Smooth muscle cell (in vitro differentiated cells): ENCODE measurements around the gene ICE1. TPM values are rescaled to one million over a fixed set of nuclear protein-coding genes. Genes with fewer than 3 reads are reported as not detected.

Source experiments
- DNase-seq: peaks from one replicate; lab custom pipeline; 2025; ENCODE audit not compliant: unreplicated experiment; lab: John Stamatoyannopoulos, UW
- H2AFZ ChIP-seq: fragments of 200-600 bp; sonication (generic); 2 replicates; pipeline ENCODE4 v1.6.0; 2016; ENCODE audit warnings: antibody characterized with exemption, low read depth, mild to moderate bottlenecking
- H3F3A ChIP-seq: fragments of 200-600 bp; sonication (generic); 2 replicates; pipeline ENCODE4 v1.6.0; 2017; ENCODE audit warnings: antibody characterized with exemption, low read depth
- H3K27ac ChIP-seq: fragments of 200-600 bp; sonication (generic); 2 replicates; pipeline ENCODE4 v1.5.1; 2016; ENCODE audit warnings: low read depth, mild to moderate bottlenecking
- H3K27me3 ChIP-seq: fragments of 200-600 bp; sonication (generic); 2 replicates; pipeline ENCODE4 v1.6.1; 2016; ENCODE audit warnings: low read depth, mild to moderate bottlenecking
- H3K36me3 ChIP-seq: fragments of 200-600 bp; sonication (generic); 2 replicates; pipeline ENCODE4 v1.5.1; 2016; ENCODE audit warnings: low read depth
- H3K4me1 ChIP-seq: fragments of 200-600 bp; sonication (generic); 2 replicates; pipeline ENCODE4 v1.5.1; 2016; ENCODE audit warnings: low read depth
- H3K4me2 ChIP-seq: fragments of 200-600 bp; sonication (generic); 2 replicates; pipeline ENCODE4 v1.6.0; 2016; ENCODE audit warnings: mild to moderate bottlenecking
- H3K4me3 ChIP-seq: fragments of 200-600 bp; sonication (generic); 2 replicates; pipeline ENCODE4 v1.5.1; 2016; ENCODE audit warnings: mild to moderate bottlenecking
- H3K79me2 ChIP-seq: fragments of 200-600 bp; sonication (generic); 2 replicates; pipeline ENCODE4 v1.6.0; 2016; ENCODE audit warnings: low read depth, mild to moderate bottlenecking
- H3K9ac ChIP-seq: fragments of 200-600 bp; sonication (generic); 2 replicates; pipeline ENCODE4 v1.6.0; 2016; ENCODE audit warnings: low read depth
- H3K9me3 ChIP-seq: fragments of 200-600 bp; sonication (generic); replicated peaks from 2 replicates; pipeline ENCODE4 v1.5.1; 2016; ENCODE audit warnings: low read depth
- H4K20me1 ChIP-seq: fragments of 200-600 bp; sonication (generic); 2 replicates; pipeline ENCODE4 v1.6.0; 2016; ENCODE audit warnings: low read depth
- CTCF ChIP-seq: fragments of 200-600 bp; sonication (generic); IDR thresholded peaks from 2 replicates; pipeline ENCODE4 v1.5.1; 2017; ENCODE audit warnings: borderline replicate concordance, mild to moderate bottlenecking, antibody characterized with exemption; ENCODE audit not compliant: insufficient read depth, poor library complexity, severe bottlenecking
- WGBS: methylation state at CpG from one replicate; pipeline ENCODE4 v1.1.7; 2016; ENCODE audit warnings: low lambda C conversion rate; 5-methylcytosine and 5-hydroxymethylcytosine counted together
- polyA plus RNA-seq: library from polyadenylated mRNA; unstranded; fragments of >200 nt; fragmentation: Nextera tagmentation; extraction: Ambion mirVana; gene quantifications from 2 replicates; pipeline ENCODE4 v1.2.1, GENCODE V29; 2016
- total RNA-seq: library from RNA; depleted of rRNA; stranded (reverse); fragments of >200 nt; gene quantifications from 2 replicates; pipeline ENCODE4 v1.2.3, GENCODE V29; 2014

Gene ICE1
- total and polyA plus RNA-seq, 2 experiments from 2014 or later: 10.2 to 25.4 TPM

GRCh38 chr5:5374009-5374715 is 48.3 kb upstream of the ICE1 start:
- no peak overlapping the region for H2AFZ ChIP-seq
- H3K9ac ChIP-seq: peak overlapping the region; percentile 32

GRCh38 chr5:5377780-5378179 is 44.7 kb upstream of the ICE1 start:
- Histone ChIP-seq H3K9ac (no peak overlapping the region), H3K36me3 (no peaks in the 10 kb centered on the region), H3K4me2 (no peak overlapping the region), H2AFZ (no peak overlapping the region), H3F3A (no peaks in the 10 kb centered on the region), H3K27me3 (no peaks in the 10 kb centered on the region), H3K4me3 (no peak overlapping the region), H3K4me1 (peaks cover 6% of the 10 kb centered on the region), H3K79me2 (no peaks in the 10 kb centered on the region), H3K9me3 (no peaks in the 10 kb centered on the region), H3K27ac (no peak overlapping the region), H4K20me1 (no peaks in the 10 kb centered on the region)
- 94% methylated on average over 6 of the region's 6 CpGs for WGBS
- DNase-seq: no peak
- TF ChIP-seq CTCF: no peak

More at GRCh38 chr5:5374009-5374715, 48.3 kb upstream of the ICE1 start:
- Histone ChIP-seq H3F3A (no peaks in the 10 kb centered on the region), H3K4me3 (no peak overlapping the region), H3K4me1 (peaks cover 5% of the 10 kb centered on the region), H3K27me3 (no peaks in the 10 kb centered on the region), H3K9me3 (no peaks in the 10 kb centered on the region), H3K79me2 (no peaks in the 10 kb centered on the region), H3K4me2 (peak overlapping the region; percentile 72), H3K27ac (peak overlapping the region; percentile 85), H4K20me1 (no peaks in the 10 kb centered on the region), H3K36me3 (no peaks in the 10 kb centered on the region)
- WGBS: 30% methylated on average over 6 of the region's 6 CpGs
- no peak for TF ChIP-seq CTCF
- no peak for DNase-seq

GRCh38 chr5:5378531-5378930 is 43.9 kb upstream of the ICE1 start:
- no peak overlapping the region for H3K9ac ChIP-seq
- peaks cover 12% of the 10 kb centered on the region for H3K4me1 ChIP-seq
- no peak overlapping the region for H3K27ac ChIP-seq
- no peaks in the 10 kb centered on the region for H3K27me3 ChIP-seq
- 95% methylated on average over 3 of the region's 3 CpGs for WGBS
- TF ChIP-seq CTCF: no peak
- no peak overlapping the region for H2AFZ ChIP-seq
- no peak overlapping the region for H3K4me2 ChIP-seq
- no peaks in the 10 kb centered on the region for H3K36me3 ChIP-seq
- H3K9me3 ChIP-seq: no peaks in the 10 kb centered on the region
- no peak overlapping the region for H3K4me3 ChIP-seq
- H3K79me2 ChIP-seq: no peaks in the 10 kb centered on the region
- DNase-seq: no peak
- H3F3A ChIP-seq: no peaks in the 10 kb centered on the region
- H4K20me1 ChIP-seq: no peaks in the 10 kb centered on the region

DNA sequence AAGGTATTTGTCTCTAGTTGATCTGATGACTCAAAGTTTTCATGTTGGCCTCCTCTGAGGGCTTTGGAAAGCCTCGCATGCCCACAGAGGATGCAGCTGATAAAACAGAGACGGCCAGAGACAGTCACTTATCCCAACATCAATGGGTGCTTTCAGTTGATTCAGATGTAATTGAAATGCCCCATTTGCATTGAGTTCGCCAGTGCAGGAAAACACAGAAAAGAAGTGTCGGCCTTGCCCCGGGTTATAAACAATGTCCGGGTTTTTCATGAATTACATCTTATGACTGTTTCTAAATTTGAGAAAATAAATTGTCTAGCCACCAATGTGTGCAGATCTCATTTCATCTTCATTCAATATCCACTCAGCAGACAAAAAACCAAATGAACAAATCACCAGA is 42.2 kb upstream of the ICE1 start:
- peaks cover 12% of the 10 kb centered on the region for H3K4me1 ChIP-seq
- TF ChIP-seq CTCF: no peak
- no peak overlapping the region for H3K27ac ChIP-seq
- WGBS: 60% methylated on average over 6 of the region's 6 CpGs
- no peak for DNase-seq
- H4K20me1 ChIP-seq: no peaks in the 10 kb centered on the region
- H3K36me3 ChIP-seq: no peaks in the 10 kb centered on the region
- H3K4me3 ChIP-seq: no peak overlapping the region
- H3K27me3 ChIP-seq: no peaks in the 10 kb centered on the region
- no peak overlapping the region for H3K9ac ChIP-seq
- H3F3A ChIP-seq: no peaks in the 10 kb centered on the region
- peak overlapping the region; percentile 25 for H2AFZ ChIP-seq
- H3K9me3 ChIP-seq: no peaks in the 10 kb centered on the region
- H3K79me2 ChIP-seq: no peaks in the 10 kb centered on the region
- no peak overlapping the region for H3K4me2 ChIP-seq
